Keratinocyte (primary cell): ENCODE measurements around the gene CD99L2. TPM values are rescaled to one million over a fixed set of nuclear protein-coding genes. Genes with fewer than 3 reads are reported as not detected.
A peak's percentile ranks its signal among the peaks of the same experiment; 100 is the strongest.

Experiments
- DNase-seq: peaks from one replicate; pipeline ENCODE4 v3.0.0-alpha.2; 2011; ENCODE audit warnings: low read depth, missing footprints, low spot score
- FAIRE-seq: peaks from 2 replicates; lab custom pipeline; 2011; peaks lifted over from hg19 to GRCh38; lab: Jason Lieb, UNC
- H2AFZ ChIP-seq: 2 replicates; pipeline ENCODE4 v1.6.0; 2012; ENCODE audit warnings: low read length, control low read depth, inconsistent platforms; ENCODE audit not compliant: control insufficient read depth
- H3K27ac ChIP-seq: 2 replicates; pipeline ENCODE4 v1.5.1; 2011; ENCODE audit warnings: low read length; ENCODE audit not compliant: control insufficient read depth, insufficient read depth
- H3K27me3 ChIP-seq: 3 replicates; pipeline ENCODE4 v1.6.0; 2011; ENCODE audit warnings: low read length; ENCODE audit not compliant: control insufficient read depth, insufficient read depth; ENCODE audit errors: extremely low read depth
- H3K36me3 ChIP-seq, 2 experiments: 2 replicates in 1 of 2; 3 replicates in 1 of 2; pipeline ENCODE4 v1.5.1; 2011; ENCODE audit warnings: low read length in 2 of 2, mild to moderate bottlenecking in 1 of 2; ENCODE audit not compliant: control insufficient read depth in 2 of 2, insufficient read depth in 2 of 2; ENCODE audit errors: extremely low read depth in 1 of 2
- H3K4me1 ChIP-seq: 3 replicates; pipeline ENCODE4 v1.5.1; 2011; ENCODE audit warnings: low read length; ENCODE audit not compliant: control insufficient read depth, insufficient read depth; ENCODE audit errors: extremely low read depth
- H3K4me2 ChIP-seq: 3 replicates; pipeline ENCODE4 v1.6.0; 2011; ENCODE audit warnings: low read depth, low read length; ENCODE audit not compliant: control insufficient read depth, insufficient read depth; ENCODE audit errors: extremely low read depth
- H3K4me3 ChIP-seq, 3 experiments: fragments of 200-600 bp in 1 of 3; sonication (generic) in 1 of 3; 2 replicates in 2 of 3; 3 replicates in 1 of 3; pipeline ENCODE4 v1.5.1; 2011 to 2016; ENCODE audit warnings: low read length in 3 of 3, mild to moderate bottlenecking in 3 of 3, control low read depth in 2 of 3, inconsistent platforms in 1 of 3, low read depth in 1 of 3, mixed read lengths in 1 of 3, mixed run types in 1 of 3, moderate library complexity in 1 of 3; ENCODE audit not compliant: control insufficient read depth in 2 of 3, insufficient read depth in 2 of 3; ENCODE audit errors: extremely low read depth in 1 of 3
- H3K79me2 ChIP-seq: 2 replicates; pipeline ENCODE4 v1.6.0; 2012; ENCODE audit warnings: low read length; ENCODE audit not compliant: control insufficient read depth, insufficient read depth
- H3K9ac ChIP-seq: 3 replicates; pipeline ENCODE4 v1.6.0; 2011; ENCODE audit warnings: low read length; ENCODE audit not compliant: control insufficient read depth, insufficient read depth; ENCODE audit errors: extremely low read depth
- H3K9me1 ChIP-seq: 3 replicates; pipeline ENCODE4 v1.6.0; 2011; ENCODE audit warnings: low read length; ENCODE audit not compliant: control insufficient read depth, insufficient read depth; ENCODE audit errors: extremely low read depth
- H3K9me3 ChIP-seq: 2 replicates; pipeline ENCODE4 v1.5.1; 2012; ENCODE audit warnings: low read depth, low read length; ENCODE audit not compliant: control insufficient read depth
- H4K20me1 ChIP-seq: 3 replicates; pipeline ENCODE4 v1.6.0; 2011; ENCODE audit warnings: low read length; ENCODE audit not compliant: control insufficient read depth, insufficient read depth; ENCODE audit errors: extremely low read depth
- EZH2 ChIP-seq: IDR thresholded peaks from one replicate; pipeline ENCODE4 v1.6.1; 2012; ENCODE audit warnings: inconsistent platforms, mild to moderate bottlenecking, low read length, moderate library complexity
- dilution Hi-C: fragments of 300-500 bp; cut with MboI; formaldehyde crosslinking; loops from one replicate; pipeline ENCODE4 v1.7.0; 2020; ENCODE audit warnings: low sequenced_read_pairs; ENCODE audit not compliant: extremely low pct_ligation_motif_present
- polyA plus RNA-seq, 5 experiments: library from polyadenylated mRNA; depleted of rRNA in 3 of 5; stranded (reverse) in 3 of 5; stranded (forward) in 1 of 5; unstranded in 1 of 5; fragments of >200 nt; gene quantifications; 1 replicate in 1 of 5; 2 replicates in 3 of 5; 3 replicates in 1 of 5; pipeline versions ENCODE4 v1.2.1 to v1.2.3, GENCODE V29; 2011 to 2012; ENCODE audit warnings: missing spikeins in 2 of 5, low read depth in 1 of 5, low replicate concordance in 1 of 5
- TF ChIP-seq, protein P1 (sequence below), 3 experiments: IDR thresholded peaks in 1 of 3; conservative IDR thresholded peaks in 1 of 3; optimal IDR thresholded peaks in 1 of 3; 2 replicates in 2 of 3; 3 replicates in 1 of 3; pipeline versions ENCODE3 to v1.5.1; 2011; ENCODE audit warnings: low read length in 3 of 3, mild to moderate bottlenecking in 3 of 3, moderate library complexity in 2 of 3, control low read depth in 1 of 3, inconsistent platforms in 1 of 3; ENCODE audit not compliant: insufficient read depth in 2 of 3; ENCODE audit errors: extremely low read depth in 1 of 3

The CD99L2 gene
- polyA plus RNA-seq, 1 donor (not counting 4 experiments of a cell fraction or from before 2014, with no cell fraction given): 14.4 TPM

DNA sequence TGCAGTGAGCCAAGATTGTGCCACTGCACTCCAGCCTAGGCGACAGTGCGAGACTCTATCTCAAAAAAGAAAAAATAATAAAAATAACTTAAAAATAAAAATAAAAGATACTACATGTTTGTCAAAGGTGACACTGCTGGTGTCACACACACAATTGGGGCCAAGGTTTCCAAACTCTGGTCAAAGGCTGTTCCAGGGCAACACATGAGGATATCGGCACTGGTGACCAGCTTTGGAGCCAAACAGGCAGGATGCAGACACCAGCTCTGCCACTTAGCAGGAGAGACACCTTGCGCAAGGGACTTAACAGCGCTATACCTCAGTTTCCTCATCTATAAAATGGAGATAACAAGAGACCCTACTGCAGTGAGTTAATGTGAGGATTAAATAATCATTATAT, 52.3 kb downstream of the CD99L2 start:
- Histone ChIP-seq H3K27ac (no peak overlapping the region), H3K9me3 (no peaks in the 10 kb centered on the region), H3K9ac (no peak overlapping the region), H3K4me2 (no peak overlapping the region), H4K20me1 (no peaks in the 10 kb centered on the region), H2AFZ (no peak overlapping the region), H3K27me3 (no peaks in the 10 kb centered on the region), H3K36me3 (no peaks in the 10 kb centered on the region), H3K4me3 (no peak overlapping the region), H3K9me1 (no peaks in the 10 kb centered on the region), H3K79me2 (peaks cover 3% of the 10 kb centered on the region), H3K4me1 (peaks cover 52% of the 10 kb centered on the region)
- dilution Hi-C loops: no loop called here
- DNase-seq (no peak), FAIRE-seq (no peak)
- TF ChIP-seq, protein P1, sequence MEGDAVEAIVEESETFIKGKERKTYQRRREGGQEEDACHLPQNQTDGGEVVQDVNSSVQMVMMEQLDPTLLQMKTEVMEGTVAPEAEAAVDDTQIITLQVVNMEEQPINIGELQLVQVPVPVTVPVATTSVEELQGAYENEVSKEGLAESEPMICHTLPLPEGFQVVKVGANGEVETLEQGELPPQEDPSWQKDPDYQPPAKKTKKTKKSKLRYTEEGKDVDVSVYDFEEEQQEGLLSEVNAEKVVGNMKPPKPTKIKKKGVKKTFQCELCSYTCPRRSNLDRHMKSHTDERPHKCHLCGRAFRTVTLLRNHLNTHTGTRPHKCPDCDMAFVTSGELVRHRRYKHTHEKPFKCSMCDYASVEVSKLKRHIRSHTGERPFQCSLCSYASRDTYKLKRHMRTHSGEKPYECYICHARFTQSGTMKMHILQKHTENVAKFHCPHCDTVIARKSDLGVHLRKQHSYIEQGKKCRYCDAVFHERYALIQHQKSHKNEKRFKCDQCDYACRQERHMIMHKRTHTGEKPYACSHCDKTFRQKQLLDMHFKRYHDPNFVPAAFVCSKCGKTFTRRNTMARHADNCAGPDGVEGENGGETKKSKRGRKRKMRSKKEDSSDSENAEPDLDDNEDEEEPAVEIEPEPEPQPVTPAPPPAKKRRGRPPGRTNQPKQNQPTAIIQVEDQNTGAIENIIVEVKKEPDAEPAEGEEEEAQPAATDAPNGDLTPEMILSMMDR (optimal IDR thresholded peaks at IDR 0.05 in 1 of 3, IDR thresholded peaks at IDR 0.05 in 1 of 3, conservative IDR thresholded peaks at IDR 0.05 in 1 of 3; ENCODE audit: extremely low read depth in 1 of 3, insufficient read depth in 2 of 3, low read length in 3 of 3): no peak
- no peak for TF ChIP-seq EZH2

- Histone ChIP-seq H3K4me2 (no peak overlapping the region), H2AFZ (no peak overlapping the region), H3K9me3 (no peaks in the 10 kb centered on the region), H3K9me1 (no peaks in the 10 kb centered on the region), H3K4me3 (no peak overlapping the region), H4K20me1 (no peaks in the 10 kb centered on the region), H3K36me3 (no peaks in the 10 kb centered on the region), H3K9ac (no peak overlapping the region), H3K4me1 (peaks cover 50% of the 10 kb centered on the region), H3K27me3 (no peaks in the 10 kb centered on the region), H3K27ac (peak overlapping the region; percentile 93), H3K79me2 (peaks cover 3% of the 10 kb centered on the region)
- dilution Hi-C loops: no loop called here
- no peak for TF ChIP-seq EZH2
- TF ChIP-seq, protein P1 (optimal IDR thresholded peaks at IDR 0.05 in 1 of 3, IDR thresholded peaks at IDR 0.05 in 1 of 3, conservative IDR thresholded peaks at IDR 0.05 in 1 of 3; ENCODE audit: extremely low read depth in 1 of 3, insufficient read depth in 2 of 3, low read length in 3 of 3): no peak
- no peak for FAIRE-seq
- DNase-seq: no peak
These were observed 53.4 kb downstream of the CD99L2 start for GRCh38 chrX:150845091-150845490.
